Endothelial cell of umbilical vein (primary cell): ENCODE data around the gene ETS2.

Experiments
- TF ChIP-seq, protein P1 (sequence below): IDR thresholded peaks from 2 replicates; pipeline ENCODE4 v1.6.1; 2011; ENCODE audit not compliant: insufficient read depth, insufficient read length
- TF ChIP-seq, protein P2 (sequence below), 2 donors: IDR thresholded peaks; 1 replicate in 1 of 2; 2 replicates in 1 of 2; pipeline ENCODE4 v1.5.1; 2011; ENCODE audit warnings: low read length in 2 of 2, mild to moderate bottlenecking in 2 of 2, moderate library complexity in 2 of 2, control low read depth in 1 of 2, inconsistent platforms in 1 of 2, low read depth in 1 of 2; ENCODE audit not compliant: insufficient read depth in 1 of 2; ENCODE audit errors: extremely low read depth in 1 of 2

DNA sequence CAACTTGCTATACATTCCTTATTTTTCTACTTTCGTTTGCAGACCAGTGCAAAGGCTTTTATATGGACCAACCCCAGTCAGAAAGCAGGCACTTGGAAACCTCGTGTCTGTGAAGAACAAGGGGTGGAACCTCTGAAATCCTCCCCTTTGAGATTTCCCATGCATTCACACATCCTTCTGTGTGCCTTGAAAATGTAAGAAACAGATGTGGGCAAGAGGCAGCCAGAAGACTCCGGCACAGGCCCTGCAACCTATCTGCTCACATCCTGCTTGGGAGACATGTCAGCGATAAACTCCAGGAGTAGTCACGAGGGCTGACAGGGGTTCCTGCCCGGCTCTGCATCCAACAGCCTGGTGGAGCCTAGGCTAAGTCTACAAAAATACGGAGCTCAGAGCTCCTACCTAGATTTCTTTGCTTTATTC lies 42.5 kb downstream of the ETS2 start:
- TF ChIP-seq, protein P1, sequence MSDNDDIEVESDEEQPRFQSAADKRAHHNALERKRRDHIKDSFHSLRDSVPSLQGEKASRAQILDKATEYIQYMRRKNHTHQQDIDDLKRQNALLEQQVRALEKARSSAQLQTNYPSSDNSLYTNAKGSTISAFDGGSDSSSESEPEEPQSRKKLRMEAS, result no peak
- TF ChIP-seq, protein P2, sequence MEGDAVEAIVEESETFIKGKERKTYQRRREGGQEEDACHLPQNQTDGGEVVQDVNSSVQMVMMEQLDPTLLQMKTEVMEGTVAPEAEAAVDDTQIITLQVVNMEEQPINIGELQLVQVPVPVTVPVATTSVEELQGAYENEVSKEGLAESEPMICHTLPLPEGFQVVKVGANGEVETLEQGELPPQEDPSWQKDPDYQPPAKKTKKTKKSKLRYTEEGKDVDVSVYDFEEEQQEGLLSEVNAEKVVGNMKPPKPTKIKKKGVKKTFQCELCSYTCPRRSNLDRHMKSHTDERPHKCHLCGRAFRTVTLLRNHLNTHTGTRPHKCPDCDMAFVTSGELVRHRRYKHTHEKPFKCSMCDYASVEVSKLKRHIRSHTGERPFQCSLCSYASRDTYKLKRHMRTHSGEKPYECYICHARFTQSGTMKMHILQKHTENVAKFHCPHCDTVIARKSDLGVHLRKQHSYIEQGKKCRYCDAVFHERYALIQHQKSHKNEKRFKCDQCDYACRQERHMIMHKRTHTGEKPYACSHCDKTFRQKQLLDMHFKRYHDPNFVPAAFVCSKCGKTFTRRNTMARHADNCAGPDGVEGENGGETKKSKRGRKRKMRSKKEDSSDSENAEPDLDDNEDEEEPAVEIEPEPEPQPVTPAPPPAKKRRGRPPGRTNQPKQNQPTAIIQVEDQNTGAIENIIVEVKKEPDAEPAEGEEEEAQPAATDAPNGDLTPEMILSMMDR (IDR thresholded peaks at IDR 0.05; ENCODE audit: extremely low read depth in 1 of 2, insufficient read depth in 1 of 2, low read depth in 1 of 2, low read length in 2 of 2), result no peak
